H1 (cell line): Measurements from ENCODE around the gene TMEM183A. TPM values are rescaled to one million over a fixed set of nuclear protein-coding genes. Genes with fewer than 3 reads are reported as not detected.
A peak's percentile ranks its signal among the peaks of the same experiment; 100 is the strongest.

Experiments used
- CTCF ChIA-PET: fragments of 300-600 bp; sonication (Branson Sonifier 250); formaldehyde crosslinking; loops from one replicate; lab custom pipeline; 2021; ENCODE audit not compliant: partially characterized antibody; lab: Charles Lee
- POLR2A ChIA-PET: fragments of 300-600 bp; sonication (Branson Sonifier 250); formaldehyde crosslinking; loops from one replicate; lab custom pipeline; 2021; ENCODE audit warnings: inconsistent platforms; ENCODE audit not compliant: partially characterized antibody; lab: Charles Lee
- DNase-seq, 2 experiments: peaks; one replicate each; pipeline versions ENCODE4 v3.0.0 to v3.0.0-alpha.2; 2010 to 2022; ENCODE audit warnings: low spot score in 2 of 2, low read depth in 1 of 2, mixed read lengths in 1 of 2
- FAIRE-seq: peaks from 2 replicates; lab custom pipeline; 2011; peaks lifted over from hg19 to GRCh38; lab: Jason Lieb, UNC
- H2AFZ ChIP-seq: 2 replicates; pipeline ENCODE4 v1.8.1; 2012; ENCODE audit warnings: low read length, inconsistent platforms
- H2AK5ac ChIP-seq: 2 replicates; pipeline ENCODE4 v1.6.1; 2013; ENCODE audit warnings: low read depth, low read length
- H2BK120ac ChIP-seq: replicated peaks from 2 replicates; pipeline ENCODE3; 2013; ENCODE audit warnings: low read depth, low read length, inconsistent platforms
- H2BK12ac ChIP-seq: 2 replicates; pipeline ENCODE4 v1.6.1; 2013; ENCODE audit warnings: low read depth, low read length
- H2BK15ac ChIP-seq: 2 replicates; pipeline ENCODE4 v1.6.1; 2013; ENCODE audit warnings: low read length
- H2BK20ac ChIP-seq: 2 replicates; pipeline ENCODE4 v1.6.1; 2013; ENCODE audit warnings: low read length
- H2BK5ac ChIP-seq: 2 replicates; pipeline ENCODE4 v1.6.1; 2013; ENCODE audit warnings: low read depth, low read length
- H3K14ac ChIP-seq: 2 replicates; pipeline ENCODE4 v1.6.1; 2013; ENCODE audit warnings: inconsistent platforms; ENCODE audit not compliant: insufficient read length
- H3K18ac ChIP-seq: 2 replicates; pipeline ENCODE4 v1.6.1; 2013; ENCODE audit warnings: low read length; ENCODE audit errors: extremely low read depth
- H3K23ac ChIP-seq: 2 replicates; pipeline ENCODE4 v1.6.1; 2013; ENCODE audit warnings: inconsistent platforms; ENCODE audit not compliant: insufficient read length
- H3K23me2 ChIP-seq: 2 replicates; pipeline ENCODE4 v1.6.1; 2013; ENCODE audit warnings: low read depth, low read length
- H3K27ac ChIP-seq: 2 replicates; pipeline ENCODE4 v1.6.1; 2011; ENCODE audit warnings: low read depth, low read length, inconsistent platforms
- H3K27me3 ChIP-seq, 4 experiments: replicated peaks in 1 of 4; 1 replicate in 1 of 4; 2 replicates in 3 of 4; pipeline versions ENCODE4 v1.6.1 to v1.8.1; 2011 to 2013; ENCODE audit warnings: low read length in 3 of 4, mild to moderate bottlenecking in 3 of 4, inconsistent platforms in 2 of 4, mixed read lengths in 2 of 4, moderate library complexity in 1 of 4; ENCODE audit not compliant: control insufficient read depth in 3 of 4, insufficient read depth in 3 of 4; ENCODE audit errors: extremely low read depth in 1 of 4
- H3K36me3 ChIP-seq, 4 experiments: 2 replicates each; pipeline versions ENCODE4 v1.6.1 to v1.8.1; 2011 to 2013; ENCODE audit warnings: mild to moderate bottlenecking in 4 of 4, low read length in 3 of 4, moderate library complexity in 2 of 4, control low read depth in 1 of 4, inconsistent platforms in 1 of 4; ENCODE audit not compliant: insufficient read depth in 4 of 4, control insufficient read depth in 2 of 4
- H3K4ac ChIP-seq: replicated peaks from 2 replicates; pipeline ENCODE3; 2013; ENCODE audit warnings: low read length, low read depth, mixed read lengths, inconsistent platforms; ENCODE audit not compliant: insufficient read length
- H3K4me1 ChIP-seq, 4 experiments: replicated peaks in 1 of 4; 1 replicate in 1 of 4; 2 replicates in 3 of 4; pipeline versions ENCODE4 v1.6.1 to v1.8.1; 2011 to 2013; ENCODE audit warnings: low read length in 3 of 4, inconsistent platforms in 2 of 4, mixed read lengths in 1 of 4; ENCODE audit not compliant: insufficient read depth in 4 of 4, control insufficient read depth in 3 of 4
- H3K4me2 ChIP-seq, 2 experiments: 2 replicates each; pipeline versions ENCODE4 v1.6.1 to v1.8.1; 2011 to 2013; ENCODE audit warnings: low read depth in 2 of 2, low read length in 2 of 2, control low read depth in 1 of 2, inconsistent platforms in 1 of 2, mild to moderate bottlenecking in 1 of 2; ENCODE audit not compliant: insufficient read depth in 1 of 2
- H3K4me3 ChIP-seq, 4 experiments: fragments of 200-600, 300-600 bp in 1 of 4; sonication (generic), shearing (Covaris generic), sonication (Bioruptor Twin) in 1 of 4; 2 replicates each; pipeline versions ENCODE4 v1.5.1 to v1.8.1; 2011 to 2016; ENCODE audit warnings: low read length in 4 of 4, low read depth in 3 of 4, control low read depth in 2 of 4, inconsistent platforms in 2 of 4, mild to moderate bottlenecking in 2 of 4, mixed read lengths in 1 of 4, moderate library complexity in 1 of 4; ENCODE audit not compliant: insufficient read depth in 2 of 4; ENCODE audit errors: extremely low read depth in 1 of 4
- H3K56ac ChIP-seq: replicated peaks from 2 replicates; pipeline ENCODE3; 2013; ENCODE audit warnings: low read depth, mild to moderate bottlenecking, mixed read lengths, low read length, inconsistent platforms; ENCODE audit not compliant: insufficient read length
- H3K79me1 ChIP-seq: 2 replicates; pipeline ENCODE4 v1.6.1; 2013; ENCODE audit warnings: low read depth, low read length, control low read depth
- H3K79me2 ChIP-seq, 2 experiments: 2 replicates each; pipeline versions ENCODE4 v1.6.1 to v1.8.1; 2012 to 2013; ENCODE audit warnings: low read length in 2 of 2, mild to moderate bottlenecking in 2 of 2, inconsistent platforms in 1 of 2; ENCODE audit not compliant: insufficient read depth in 2 of 2, control insufficient read depth in 1 of 2
- H3K9ac ChIP-seq, 4 experiments: replicated peaks in 1 of 4; 1 replicate in 1 of 4; 2 replicates in 3 of 4; pipeline versions ENCODE4 v1.6.1 to v1.8.1; 2011 to 2013; ENCODE audit warnings: low read depth in 3 of 4, low read length in 3 of 4, control low read depth in 2 of 4, mild to moderate bottlenecking in 2 of 4, moderate library complexity in 2 of 4, inconsistent platforms in 1 of 4; ENCODE audit errors: extremely low read depth in 1 of 4
- H3K9me3 ChIP-seq, 2 experiments: 2 replicates each; pipeline versions ENCODE4 v1.6.1 to v1.8.1; 2012 to 2013; ENCODE audit warnings: mild to moderate bottlenecking in 2 of 2, moderate library complexity in 2 of 2, control low read depth in 1 of 2, inconsistent platforms in 1 of 2, low read depth in 1 of 2, low read length in 1 of 2, mixed read lengths in 1 of 2; ENCODE audit not compliant: insufficient read depth in 2 of 2
- H4K20me1 ChIP-seq, 2 experiments: replicated peaks in 1 of 2; 2 replicates each; pipeline versions ENCODE3 to v1.8.1; 2011 to 2013; ENCODE audit warnings: inconsistent platforms in 2 of 2, low read length in 2 of 2, mild to moderate bottlenecking in 1 of 2; ENCODE audit not compliant: insufficient read depth in 2 of 2, control insufficient read depth in 1 of 2
- H4K5ac ChIP-seq: 2 replicates; pipeline ENCODE4 v1.6.1; 2013; ENCODE audit warnings: low read length, low read depth, mixed read lengths, inconsistent platforms; ENCODE audit not compliant: insufficient read length
- H4K8ac ChIP-seq: 2 replicates; pipeline ENCODE4 v1.8.0; 2013; ENCODE audit warnings: mild to moderate bottlenecking, moderate library complexity, low read length, inconsistent platforms; ENCODE audit not compliant: insufficient read depth; ENCODE audit errors: extremely low read depth
- H4K91ac ChIP-seq: replicated peaks from 2 replicates; pipeline ENCODE3; 2013; ENCODE audit warnings: low read length, mixed read lengths, inconsistent platforms; ENCODE audit not compliant: insufficient read length
- CTCF ChIP-seq, 3 experiments: IDR thresholded peaks; 1 replicate in 2 of 3; 2 replicates in 1 of 3; pipeline versions ENCODE4 v1.5.1 to v1.6.1; 2011; ENCODE audit warnings: low read length in 3 of 3, mild to moderate bottlenecking in 3 of 3, inconsistent platforms in 2 of 3, low read depth in 1 of 3, moderate library complexity in 1 of 3; ENCODE audit not compliant: insufficient read depth in 1 of 3; ENCODE audit errors: control extremely low read depth in 1 of 3
- HDAC2 ChIP-seq, 2 experiments: fragments of 300-600 bp in 1 of 2; sonication (generic) in 1 of 2; IDR thresholded peaks; 2 replicates each; pipeline ENCODE4 v1.6.1; 2011 to 2012; ENCODE audit warnings: low read depth in 2 of 2, low read length in 2 of 2, mild to moderate bottlenecking in 2 of 2, moderate library complexity in 2 of 2, borderline replicate concordance in 1 of 2, inconsistent platforms in 1 of 2
- RAD21 ChIP-seq, 2 experiments: IDR thresholded peaks in 1 of 2; conservative IDR thresholded peaks in 1 of 2; 2 replicates each; pipeline ENCODE4 v1.6.1; 2011; ENCODE audit warnings: low read depth in 2 of 2, low read length in 2 of 2, improper control_type of control experiment in 1 of 2, inconsistent platforms in 1 of 2, mild to moderate bottlenecking in 1 of 2, moderate library complexity in 1 of 2
- SP1 ChIP-seq: IDR thresholded peaks from 2 replicates; pipeline ENCODE4 v1.6.1; 2011; ENCODE audit warnings: low read depth, low read length
- SUZ12 ChIP-seq: fragments of 200-600 bp; sonication (generic); IDR thresholded peaks from 2 replicates; pipeline ENCODE4 v1.6.1; 2012; ENCODE audit warnings: mild to moderate bottlenecking, inconsistent platforms, low read length, moderate library complexity, mixed read lengths
- TAF1 ChIP-seq: IDR thresholded peaks from 2 replicates; pipeline ENCODE4 v1.6.1; 2011; ENCODE audit warnings: mild to moderate bottlenecking, low read depth, low read length
- WGBS, 2 experiments: shearing (Covaris generic) in 1 of 2; methylation state at CpG; one replicate each; pipeline versions ENCODE4 v1.1.6 to v1.1.7; 2013 to 2015; ENCODE audit warnings: low lambda C conversion rate in 2 of 2, mixed read lengths in 2 of 2, inconsistent platforms in 1 of 2, low coverage in 1 of 2, missing lambda C conversion rate in 1 of 2; ENCODE audit not compliant: insufficient replicate concordance in 2 of 2, insufficient coverage in 1 of 2, insufficient read length in 1 of 2; ENCODE audit errors: extremely low coverage in 1 of 2, missing lambda C conversion rate in 1 of 2; 5-methylcytosine and 5-hydroxymethylcytosine counted together
- polyA plus RNA-seq, 7 experiments: library from polyadenylated mRNA; depleted of rRNA in 3 of 7; stranded (reverse) in 5 of 7; unstranded in 2 of 7; fragments of >200 nt in 5 of 7; fragments of 200-250 nt in 2 of 7; gene quantifications; 1 replicate in 5 of 7; 2 replicates in 1 of 7; 4 replicates in 1 of 7; pipeline versions ENCODE4 v1.2.1 to v1.2.3, GENCODE V29; 2011 to 2013; ENCODE audit warnings: missing spikeins in 2 of 7, mixed read lengths in 2 of 7
- total RNA-seq: library from RNA; stranded (reverse); fragmentation: NEBNext Ultra II Directional; extraction: Animal tissue kit (Norgen Biotek cat#: 25700); gene quantifications from 2 replicates; pipeline ENCODE4 v1.2.1, GENCODE V29; 2021

The TMEM183A gene
- total and polyA plus RNA-seq, 2 of the 8 experiments (the other 6 are each of a cell fraction or from before 2014, with no cell fraction given), result 107 to 173 TPM

GRCh38 chr1:203031467-203031866, 24.3 kb downstream of the TMEM183A start:
- Histone ChIP-seq H3K23ac (no peak overlapping the region), H3K79me1 (peaks cover 3% of the 10 kb centered on the region; the same call in 1 of the 2 replicates), H2BK20ac (no peak overlapping the region), H2AK5ac (no peak overlapping the region), H4K5ac (no peak overlapping the region), H2BK120ac (no peak overlapping the region), H3K9ac (no peak overlapping the region), H3K14ac (no peak overlapping the region), H2BK5ac (no peak overlapping the region), H3K9me3 (no peaks in the 10 kb centered on the region), H2BK12ac (no peak overlapping the region), H3K79me2 (no peaks in the 10 kb centered on the region), H3K4me1 (peaks cover 4 to 19% (median 8%) of the 10 kb centered on the region in 4 experiments), H3K27me3 (peaks cover 7 to 20% (median 18%) of the 10 kb centered on the region in 4 experiments), H3K4ac (no peak overlapping the region), H3K36me3 (no peaks in the 10 kb centered on the region; a peak in 1 of 8 replicates), H4K8ac (no peak overlapping the region), H4K20me1 (peaks cover 2 to 5% of the 10 kb centered on the region in 2 experiments), H2AFZ (no peak overlapping the region), H3K4me3 (no peak overlapping the region), H4K91ac (no peak overlapping the region), H2BK15ac (no peak overlapping the region), H3K4me2 (no peak overlapping the region), H3K27ac (no peak overlapping the region), H3K23me2 (peaks cover 9% of the 10 kb centered on the region), H3K56ac (no peak overlapping the region), H3K18ac (no peak overlapping the region)
- FAIRE-seq (no peak), DNase-seq (no peak)
- TF ChIP-seq HDAC2 (IDR thresholded peaks at IDR 0.05; ENCODE audit: borderline replicate concordance in 1 of 2, low read depth in 2 of 2, low read length in 2 of 2) (no peak), CTCF (IDR thresholded peaks at IDR 0.05; ENCODE audit: control extremely low read depth in 1 of 3, insufficient read depth in 1 of 3, low read depth in 1 of 3, low read length in 3 of 3) (peak in 2 of 3 experiments; percentile 15 to 50; a peak in 2 of 4 replicates), SP1 (no peak), SUZ12 (no peak), RAD21 (IDR thresholded peaks at IDR 0.05 in 1 of 2, conservative IDR thresholded peaks at IDR 0.05 in 1 of 2; ENCODE audit: low read depth in 2 of 2, low read length in 2 of 2) (peak; percentile 16 to 17; a peak in 2 of 4 replicates), TAF1 (no peak)
- POLR2A ChIA-PET, result no interaction called here
- 91% methylated on average over 6 of the region's 6 CpGs; no CpG with 5 or more reads in 1 of the 2 experiments for WGBS, 2 experiments
- CTCF ChIA-PET, result interaction anchor here (0.6 to 49.7 kb wide), 5 partner anchors 24 to 237 kb away, joined by 3 to 1089 read pairs (median 48); partner anchors contain the start of gene ADORA1
